Measurements from ENCODE around the gene MYO3B.

DNA sequence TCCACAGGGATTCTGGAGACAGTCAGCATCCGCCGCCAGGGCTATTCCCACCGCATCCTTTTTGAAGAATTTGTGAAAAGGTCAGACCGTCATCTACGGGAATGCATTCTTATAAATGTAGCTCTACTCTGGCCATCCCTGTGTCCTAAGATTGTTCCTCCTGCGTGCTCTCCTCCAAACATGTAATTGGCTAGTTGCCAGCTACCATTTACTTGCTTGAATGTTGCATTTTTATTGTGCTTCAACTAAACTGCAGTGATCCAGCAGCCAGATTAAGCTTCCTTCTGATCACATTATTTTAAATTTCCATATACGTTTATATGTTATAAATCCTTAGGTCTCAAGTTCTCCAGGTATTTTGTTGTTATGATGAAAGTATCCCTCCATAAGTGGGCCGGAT, 288.7 kb downstream of the MYO3B start:
- TF ChIP-seq, protein P1, sequence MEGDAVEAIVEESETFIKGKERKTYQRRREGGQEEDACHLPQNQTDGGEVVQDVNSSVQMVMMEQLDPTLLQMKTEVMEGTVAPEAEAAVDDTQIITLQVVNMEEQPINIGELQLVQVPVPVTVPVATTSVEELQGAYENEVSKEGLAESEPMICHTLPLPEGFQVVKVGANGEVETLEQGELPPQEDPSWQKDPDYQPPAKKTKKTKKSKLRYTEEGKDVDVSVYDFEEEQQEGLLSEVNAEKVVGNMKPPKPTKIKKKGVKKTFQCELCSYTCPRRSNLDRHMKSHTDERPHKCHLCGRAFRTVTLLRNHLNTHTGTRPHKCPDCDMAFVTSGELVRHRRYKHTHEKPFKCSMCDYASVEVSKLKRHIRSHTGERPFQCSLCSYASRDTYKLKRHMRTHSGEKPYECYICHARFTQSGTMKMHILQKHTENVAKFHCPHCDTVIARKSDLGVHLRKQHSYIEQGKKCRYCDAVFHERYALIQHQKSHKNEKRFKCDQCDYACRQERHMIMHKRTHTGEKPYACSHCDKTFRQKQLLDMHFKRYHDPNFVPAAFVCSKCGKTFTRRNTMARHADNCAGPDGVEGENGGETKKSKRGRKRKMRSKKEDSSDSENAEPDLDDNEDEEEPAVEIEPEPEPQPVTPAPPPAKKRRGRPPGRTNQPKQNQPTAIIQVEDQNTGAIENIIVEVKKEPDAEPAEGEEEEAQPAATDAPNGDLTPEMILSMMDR (IDR thresholded peaks at IDR 0.05): no peak
- no peak for TF ChIP-seq EZH2 (IDR thresholded peaks at IDR 0.05; ENCODE audit: borderline replicate concordance, insufficient read depth, low read depth, low read length, poor library complexity, severe bottlenecking)

Data from B cell (primary cell).